Effector CD8-positive, alpha-beta T cell (primary cell): ENCODE data around the gene CUL7.
"Not testable (repeated sequence)": the region's sequence is repeated elsewhere in the genome, so short reads cannot be mapped to it uniquely, and the experiment has no call there.

Experiments
- DNase-seq: peaks from one replicate; lab custom pipeline; 2025; lab: John Stamatoyannopoulos, UW

Gene CUL7

GRCh38 chr6:43045371-43045930 lies 8.2 kb downstream of the CUL7 start:
- DNase-seq = no peak

- no peak for DNase-seq
Observed at GRCh38 chr6:43043310-43043709, 10.3 kb downstream of the CUL7 start.

DNA sequence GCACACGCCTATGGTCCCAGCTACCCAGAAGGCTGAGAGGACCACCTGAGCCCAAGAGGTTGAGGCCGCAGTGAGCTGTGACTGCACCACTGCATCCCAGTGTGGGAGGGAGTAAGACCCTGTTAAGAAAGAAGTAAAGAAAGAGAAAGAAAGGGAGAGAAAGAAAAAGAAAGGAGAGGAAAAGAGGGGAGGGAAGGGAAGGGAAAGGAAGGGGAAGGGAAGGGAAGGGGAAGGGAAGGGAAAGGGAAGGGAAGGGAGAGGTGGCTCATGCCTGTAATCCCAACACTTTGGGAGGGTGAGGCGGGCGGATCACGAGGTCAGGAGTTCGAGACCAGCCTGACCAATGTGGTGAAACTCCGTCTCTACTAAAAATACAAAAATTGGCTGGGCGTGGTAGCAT lies 12.2 kb downstream of the CUL7 start:
- DNase-seq = not testable (repeated sequence)

DNA sequence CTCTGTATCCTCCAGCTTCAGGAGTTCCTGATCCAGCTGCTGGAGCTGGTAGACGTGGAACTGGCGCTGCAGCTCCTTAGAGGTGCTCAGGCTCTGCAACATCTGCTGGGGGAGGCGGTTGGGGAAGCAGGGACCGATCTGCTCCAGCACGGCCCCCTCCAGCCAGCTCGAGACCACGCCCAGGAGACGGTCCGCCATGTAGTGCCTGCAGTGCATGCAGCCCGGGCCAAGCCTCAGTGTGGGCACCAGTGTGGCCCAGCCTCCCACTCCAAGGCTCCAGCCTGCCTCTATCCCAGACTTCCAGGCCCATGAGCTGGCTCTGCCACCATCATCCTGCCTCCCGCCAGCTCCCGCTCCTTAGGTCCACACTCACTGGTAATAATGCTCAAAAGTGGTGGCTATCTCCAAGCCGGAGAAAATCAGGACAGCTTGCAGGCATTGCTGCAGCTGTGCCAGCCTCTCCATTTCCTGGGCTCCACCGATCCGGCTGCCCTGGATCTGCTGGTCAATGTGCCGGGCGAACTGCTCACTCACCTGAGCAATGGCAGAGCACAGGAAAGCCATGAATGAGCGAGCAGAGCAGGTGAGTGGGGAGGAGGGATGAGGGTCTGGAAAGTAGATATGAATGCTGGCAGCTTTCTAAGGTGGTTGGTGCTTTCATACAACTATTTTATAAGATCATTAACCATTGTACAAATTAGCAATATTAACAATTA lies 13.0 kb downstream of the CUL7 start:
- no peak for DNase-seq

DNA sequence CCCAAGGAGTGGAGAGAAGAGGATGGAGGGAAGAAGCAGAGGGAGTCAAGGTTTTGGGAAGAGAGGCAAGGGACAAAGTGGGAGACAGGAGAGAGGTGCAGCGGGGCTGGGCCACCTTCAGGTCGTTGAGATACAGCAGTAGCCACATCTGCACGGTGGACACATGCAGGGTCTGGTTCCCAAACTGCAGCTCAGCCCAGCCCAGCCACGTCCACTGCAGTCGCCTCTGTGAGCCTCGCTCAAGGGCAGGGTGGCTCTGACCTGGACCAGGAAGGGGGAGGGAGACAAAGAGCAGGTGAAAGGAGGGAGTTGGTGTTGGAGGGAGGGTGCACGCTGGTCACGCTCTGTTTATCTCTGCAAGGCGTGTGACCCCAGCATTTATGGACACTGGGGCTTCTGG lies 14.9 kb downstream of the CUL7 start:
- no peak for DNase-seq

DNA sequence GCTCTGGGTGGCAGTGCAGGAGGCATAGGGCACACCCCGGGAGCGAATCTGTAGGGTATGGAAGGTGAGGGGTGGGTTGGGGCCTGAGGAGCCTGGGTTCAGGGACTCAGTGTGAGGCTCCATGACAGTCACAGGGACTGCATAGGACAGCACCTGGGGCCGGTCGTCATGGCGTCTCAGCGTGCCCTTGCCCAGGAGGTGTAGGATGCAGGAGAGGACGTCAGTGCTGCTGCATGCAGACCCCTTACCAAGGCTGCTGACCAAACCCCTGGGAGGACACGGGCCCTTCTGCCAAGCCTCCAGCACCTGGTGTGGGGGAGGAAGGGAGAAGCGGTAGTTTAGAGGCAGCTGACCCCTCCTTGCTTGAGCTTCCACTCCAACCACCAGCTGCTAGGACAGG lies 15.9 kb downstream of the CUL7 start:
- no peak for DNase-seq

DNA sequence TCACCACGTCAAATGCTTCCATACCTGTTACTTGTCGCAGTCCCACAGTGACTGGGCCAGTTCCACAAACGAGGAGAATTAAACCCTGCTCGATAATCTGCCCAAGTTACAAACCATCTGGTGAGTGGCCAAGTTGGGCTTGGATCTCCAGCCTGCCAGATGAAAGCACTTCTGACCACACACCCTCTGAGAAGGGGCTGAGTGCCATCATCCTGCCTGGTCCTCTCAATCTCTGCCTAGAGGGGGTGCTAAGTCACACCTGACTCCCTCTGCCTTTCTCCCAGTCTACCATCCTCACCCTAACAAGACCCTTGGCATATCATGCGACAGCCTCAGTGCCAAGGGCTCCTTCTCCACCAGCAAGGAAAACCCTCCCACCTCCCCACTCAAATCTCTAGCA lies 16.5 kb downstream of the CUL7 start:
- no peak for DNase-seq

DNA sequence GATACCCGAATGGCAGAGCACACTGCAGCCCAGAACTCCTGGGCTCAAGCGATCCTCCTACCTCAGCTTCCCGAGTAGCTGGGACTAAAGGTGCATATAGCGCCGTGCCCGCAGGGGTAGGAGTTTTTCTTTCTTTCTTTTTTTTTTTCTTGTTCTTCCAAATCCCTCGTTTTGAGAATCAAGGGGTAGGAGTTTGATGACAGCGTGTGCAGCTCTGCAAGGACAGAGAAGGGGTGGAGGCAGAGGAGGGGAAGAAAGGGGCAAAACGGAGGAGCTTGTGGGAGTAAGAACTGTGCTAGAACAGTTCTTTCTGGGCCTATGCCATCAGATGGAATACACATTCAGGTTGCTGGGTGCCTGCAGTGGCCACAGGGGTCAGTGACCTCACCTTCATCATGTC lies 16.9 kb downstream of the CUL7 start:
- DNase-seq = no peak

DNA sequence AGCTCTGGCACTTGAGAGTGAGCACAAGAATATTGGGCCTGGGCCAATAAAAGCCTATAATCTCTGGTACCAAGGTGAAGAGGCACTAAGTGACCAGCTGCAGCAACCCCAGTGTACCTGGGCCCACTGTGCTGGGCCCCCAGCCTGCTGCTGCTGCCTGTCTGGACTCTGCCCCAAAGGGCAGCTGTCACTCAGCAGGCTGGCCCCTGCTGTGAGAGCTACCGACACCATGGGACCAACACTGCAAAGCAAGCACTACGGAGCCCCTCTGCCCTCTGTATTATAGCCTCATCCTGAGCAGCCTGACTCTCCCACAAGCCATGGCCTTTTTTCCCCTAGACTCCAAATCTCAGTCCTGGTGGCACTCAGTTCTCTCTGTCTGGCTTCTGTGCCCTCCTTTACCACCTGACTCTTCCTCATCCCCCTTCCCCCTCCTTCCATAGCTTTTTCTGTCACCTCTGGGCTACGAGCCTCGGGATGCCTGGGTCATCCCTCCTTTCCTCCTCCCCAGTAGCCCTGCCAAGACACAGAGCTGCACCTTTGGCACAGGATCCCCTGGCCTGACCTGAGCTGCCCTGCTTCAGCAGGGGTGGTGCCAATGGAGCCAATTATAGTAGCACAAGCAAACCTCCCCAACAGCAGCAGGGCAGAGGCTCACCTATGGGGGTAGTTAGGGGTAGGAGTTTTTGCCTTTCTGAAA lies 18.0 kb downstream of the CUL7 start:
- DNase-seq = no peak

DNA sequence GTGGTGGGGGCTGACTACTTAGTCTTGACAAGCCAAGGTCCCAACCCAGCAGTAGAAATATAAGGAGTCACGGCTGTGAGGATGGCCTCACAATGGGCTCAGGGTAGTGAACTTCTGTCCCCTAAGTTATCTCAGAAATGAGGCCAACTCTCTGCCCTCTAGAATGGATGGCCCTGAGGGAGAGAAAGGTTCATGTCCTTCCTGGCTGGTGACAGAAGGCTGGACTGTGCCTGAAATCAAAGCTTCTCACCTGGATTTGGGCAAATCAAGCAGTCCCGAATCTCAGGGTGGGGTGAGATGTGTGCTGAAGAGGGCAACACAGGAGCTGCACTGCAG lies 19.5 kb downstream of the CUL7 start:
- DNase-seq = no peak

DNA sequence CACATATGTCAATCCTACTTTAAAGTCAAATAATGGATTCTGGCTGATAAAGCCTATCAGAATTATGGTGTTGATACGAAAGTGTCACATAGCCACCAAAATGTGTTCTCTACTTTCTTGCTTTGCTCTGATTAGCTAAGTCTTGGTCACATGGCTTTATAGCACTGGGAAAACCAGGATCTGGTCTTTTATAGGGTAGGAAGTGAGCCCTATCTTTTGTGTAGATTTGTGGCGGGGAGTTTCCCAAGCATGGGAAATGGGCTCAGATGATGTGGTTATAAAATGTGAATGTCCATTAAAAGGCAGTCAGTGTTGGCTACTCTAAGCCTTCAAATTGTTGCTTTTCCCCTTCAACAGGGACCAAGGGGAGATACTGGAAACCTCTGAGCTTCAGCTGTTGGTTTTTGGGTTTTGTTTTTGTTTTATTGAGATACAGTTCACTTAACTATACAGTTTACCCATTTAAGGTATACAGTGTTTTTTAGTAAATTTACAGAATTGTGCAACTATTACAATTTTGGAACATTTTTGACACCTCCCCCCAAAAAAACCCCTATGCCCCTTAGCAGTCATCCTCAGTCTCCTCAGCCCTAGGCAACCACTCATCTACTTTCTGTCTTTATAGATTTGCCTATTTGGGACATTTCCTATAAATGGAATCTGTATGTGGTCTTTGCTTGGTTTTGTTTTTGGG lies 20.0 kb downstream of the CUL7 start:
- DNase-seq = no peak

GRCh38 chr6:43032326-43032725 lies 21.3 kb downstream of the CUL7 start:
- DNase-seq = no peak

- no peak for DNase-seq
Observed at GRCh38 chr6:43029120-43029519, 24.5 kb downstream of the CUL7 start.

- DNase-seq = no peak
Observed at GRCh38 chr6:43026365-43026764, 27.3 kb downstream of the CUL7 start.

DNA sequence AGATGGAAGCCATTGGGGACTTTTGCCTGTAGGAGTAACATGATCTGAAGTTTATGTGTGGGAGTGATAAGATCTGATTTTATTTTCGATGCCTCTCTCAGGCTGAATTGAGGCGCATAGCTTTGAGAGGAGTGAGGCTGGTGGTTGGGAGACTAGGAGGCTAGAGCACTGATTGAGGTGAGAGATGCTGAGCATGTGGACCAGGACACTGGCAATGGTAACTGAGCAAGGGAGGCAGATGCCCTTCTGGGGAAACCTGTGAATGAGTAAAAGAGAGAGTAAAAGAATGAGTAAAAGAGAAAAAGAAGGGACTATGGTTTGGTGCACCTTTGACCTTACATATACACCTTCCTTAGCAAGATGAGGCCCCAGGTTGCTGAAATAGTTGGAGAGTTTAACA lies 29.2 kb downstream of the CUL7 start:
- no peak for DNase-seq

GRCh38 chr6:43021270-43022047 lies 32.2 kb downstream of the CUL7 start, which contains the start of gene RRP36:
TSS of gene RRP36 (plus strand) at chr6:43021623. CDS start at chr6:43021655, 32 bp downstream.
- peak; percentile 46 for DNase-seq

DNA sequence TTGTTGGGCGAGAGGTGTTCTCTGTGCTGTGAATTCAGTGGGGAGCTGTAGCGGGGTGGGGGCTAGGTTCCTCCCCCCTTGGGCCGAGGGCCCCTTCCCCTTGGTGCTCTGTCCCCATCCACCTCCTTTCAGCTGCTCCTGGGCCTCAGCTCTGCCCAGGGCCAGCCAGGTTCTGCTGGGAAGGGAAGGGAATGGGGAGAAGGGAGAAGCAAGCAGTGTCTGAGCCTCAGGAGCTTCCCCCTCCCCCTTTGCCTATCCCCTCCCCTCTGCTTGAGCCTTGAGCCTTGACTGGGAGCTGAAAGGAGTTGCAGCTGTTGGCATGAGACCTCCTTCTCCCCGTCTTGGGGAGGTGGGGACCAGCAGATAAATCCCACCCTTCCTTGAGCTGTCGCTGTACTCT lies 32.8 kb downstream of the CUL7 start:
- DNase-seq = no peak

DNA sequence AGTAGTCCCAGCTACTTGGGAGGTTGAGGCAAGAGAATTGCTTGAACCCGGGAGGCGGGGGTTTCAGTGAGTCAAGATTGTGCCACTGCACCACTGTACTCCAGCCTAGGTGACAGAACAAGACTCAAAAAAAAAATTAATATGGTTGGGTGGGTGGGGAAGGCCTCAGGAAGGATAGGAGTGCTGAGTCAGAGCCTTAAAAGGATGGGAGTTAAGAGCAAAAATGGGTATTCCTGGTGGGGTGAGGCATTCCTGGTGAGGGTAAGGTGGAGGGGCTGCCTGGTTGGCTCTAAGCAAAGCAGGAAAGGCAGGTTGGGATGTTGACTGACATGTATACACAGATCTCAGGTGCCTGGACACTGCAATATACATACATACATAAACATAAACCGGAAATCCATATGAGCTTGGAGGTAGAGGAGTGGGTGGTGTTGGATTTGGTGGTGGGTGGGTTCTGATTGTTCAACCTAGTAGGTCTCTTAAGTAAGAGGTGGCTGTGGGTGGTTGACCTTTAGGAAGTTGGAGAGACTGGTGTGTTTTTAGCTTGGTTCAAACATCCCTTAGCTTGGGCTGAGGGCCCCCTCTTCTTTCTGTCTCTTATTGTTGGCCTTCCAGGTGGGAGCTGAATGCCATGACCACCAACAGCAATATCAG lies 33.5 kb downstream of the CUL7 start:
- no peak for DNase-seq

- no peak for DNase-seq
Observed at GRCh38 chr6:43019152-43019551, 34.5 kb downstream of the CUL7 start.

- DNase-seq = no peak
Observed at GRCh38 chr6:43016943-43017334, 36.7 kb downstream of the CUL7 start.

DNA sequence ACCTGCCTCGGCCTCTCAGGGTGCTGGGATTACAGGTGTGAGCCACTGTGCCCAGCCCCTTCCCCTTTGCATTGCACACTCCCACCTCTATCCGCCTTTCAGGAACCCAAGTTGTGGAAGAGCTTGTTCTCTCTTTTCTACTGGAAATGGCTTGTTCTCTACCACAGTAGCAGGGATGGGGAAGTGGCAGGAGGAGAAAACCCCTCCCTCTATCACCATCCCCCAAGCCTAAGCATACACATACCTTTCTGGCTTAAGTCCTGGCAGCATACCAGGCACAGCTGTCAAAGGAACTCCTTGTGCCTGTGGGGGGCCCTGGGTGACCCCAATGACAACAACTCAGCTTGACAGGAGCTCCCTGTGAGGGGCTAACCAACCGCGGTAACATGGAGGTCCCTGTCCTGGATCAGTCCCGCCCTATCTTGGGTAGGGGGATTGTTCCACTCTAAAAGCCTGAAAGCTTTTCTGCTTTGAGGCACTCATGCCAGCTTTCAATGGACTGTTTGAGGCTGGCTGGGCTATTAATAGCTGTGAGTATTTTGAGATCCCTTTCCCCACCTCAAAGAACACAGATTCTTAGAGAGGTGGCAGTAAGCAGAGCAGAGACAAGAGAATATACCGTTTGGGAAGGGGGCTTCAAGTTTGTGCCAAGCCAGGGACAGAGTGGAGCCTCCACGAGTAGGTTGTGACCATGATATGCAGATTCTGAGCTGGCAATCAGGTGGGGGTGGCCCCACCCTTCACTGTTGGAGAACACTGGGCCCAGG lies 37.3 kb downstream of the CUL7 start:
- no peak for DNase-seq
